Heart left ventricle (tissue), 13 donors: ENCODE measurements around the gene TICAM2.

Experiments used
- CTCF ChIP-seq, 12 donors: fragments of 200-600 bp; sonication (generic) in 4 of 12; IDR thresholded peaks; one replicate each; pipeline versions ENCODE4 v1.5.0 to v1.8.0; 2018 to 2022; ENCODE audit warnings: antibody characterized with exemption in 12 of 12, mild to moderate bottlenecking in 5 of 12
- POLR2A ChIP-seq, 2 donors: fragments of 450-650 bp; IDR thresholded peaks; one replicate each; pipeline ENCODE4 v1.6.1; 2017; ENCODE audit warnings: antibody characterized with exemption in 2 of 2, mild to moderate bottlenecking in 2 of 2, moderate library complexity in 2 of 2
- donor health status: ischemic (EF 13 %, LVEDD 7.1; RV severe dilation, severe dysfunction).
- donor health status: DM: no; HTN: yes; CAD: no.
- donor health status: DM: no; HTN: no; CAD: no.
- donor health status: ischemic (EF 25% LVEDD 6.9; RV normal size, moderate dysfunction).
- donor health status: ischemic (EF 25% LVEDD 5.7; RV mildly dilated, moderate dysfunction).
- donor health status: ischemic (EF 35%, LVEDD 5.7; RV mildly dilated, moderate dysfunction).
- donor health status: nonischemic (EF 11% LVEDD 7.7; RV severe dilation, severe dysfunction).
- donor health status: DM: yes; HTN: yes; CAD: no.
- donor health status: PGD.
- donor health status: ischemic (EF 29% LVEDD 5.4; RV normal size, mild dysfunction).
- donor health status: nonischemic (EF 23%, LVEDD 6.1; RV moderate dilation, normal function).

GRCh38 chr5:115559524-115559923, 42.8 kb downstream of the TICAM2 start:
- no peak for TF ChIP-seq POLR2A (IDR thresholded peaks at IDR 0.05)
- no peak for TF ChIP-seq CTCF (IDR thresholded peaks at IDR 0.05)
